Measurements from ENCODE around the gene TSPAN32. TPM values are rescaled to one million over a fixed set of nuclear protein-coding genes. Genes with fewer than 3 reads are reported as not detected.
A peak's percentile ranks its signal among the peaks of the same experiment; 100 is the strongest.

Gene TSPAN32
- total RNA-seq, 1 donor from 2014 or later = 12.5 TPM

DNA sequence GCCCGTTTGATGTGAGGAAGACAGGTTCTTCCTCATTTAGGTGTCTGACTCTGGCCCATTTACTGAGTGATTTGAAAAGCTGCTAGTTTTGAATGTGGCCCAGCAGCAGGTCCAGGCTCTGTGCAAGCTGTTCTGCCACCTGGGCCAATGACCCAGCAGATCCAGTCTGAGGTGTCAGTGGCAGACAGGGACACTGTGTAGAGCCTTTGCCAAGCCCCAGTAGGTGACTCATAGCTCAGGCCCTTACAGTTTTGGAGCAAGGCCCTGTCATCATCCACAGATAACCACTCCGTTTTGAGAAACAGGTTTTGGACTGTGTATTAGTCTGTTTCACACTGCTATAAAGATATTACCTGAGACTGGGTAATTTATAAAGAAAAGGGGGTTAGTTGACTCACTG lies 23.9 kb downstream of the TSPAN32 start:
- no peak for DNase-seq
- TF ChIP-seq, protein P1, sequence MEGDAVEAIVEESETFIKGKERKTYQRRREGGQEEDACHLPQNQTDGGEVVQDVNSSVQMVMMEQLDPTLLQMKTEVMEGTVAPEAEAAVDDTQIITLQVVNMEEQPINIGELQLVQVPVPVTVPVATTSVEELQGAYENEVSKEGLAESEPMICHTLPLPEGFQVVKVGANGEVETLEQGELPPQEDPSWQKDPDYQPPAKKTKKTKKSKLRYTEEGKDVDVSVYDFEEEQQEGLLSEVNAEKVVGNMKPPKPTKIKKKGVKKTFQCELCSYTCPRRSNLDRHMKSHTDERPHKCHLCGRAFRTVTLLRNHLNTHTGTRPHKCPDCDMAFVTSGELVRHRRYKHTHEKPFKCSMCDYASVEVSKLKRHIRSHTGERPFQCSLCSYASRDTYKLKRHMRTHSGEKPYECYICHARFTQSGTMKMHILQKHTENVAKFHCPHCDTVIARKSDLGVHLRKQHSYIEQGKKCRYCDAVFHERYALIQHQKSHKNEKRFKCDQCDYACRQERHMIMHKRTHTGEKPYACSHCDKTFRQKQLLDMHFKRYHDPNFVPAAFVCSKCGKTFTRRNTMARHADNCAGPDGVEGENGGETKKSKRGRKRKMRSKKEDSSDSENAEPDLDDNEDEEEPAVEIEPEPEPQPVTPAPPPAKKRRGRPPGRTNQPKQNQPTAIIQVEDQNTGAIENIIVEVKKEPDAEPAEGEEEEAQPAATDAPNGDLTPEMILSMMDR (IDR thresholded peaks at IDR 0.05) = no peak
- Histone ChIP-seq H3K4me3 (no peak overlapping the region), H3K27me3 (ENCODE audit: low read depth) (no peaks in the 10 kb centered on the region), H3K36me3 (no peaks in the 10 kb centered on the region), H3K9me3 (no peaks in the 10 kb centered on the region), H3K27ac (no peak overlapping the region), H3K4me1 (no peaks in the 10 kb centered on the region)
- intact Hi-C loops (cut with DNase I) = no loop called here
- peak; percentile 76 to 88 for ATAC-seq

GRCh38 chr11:2327032-2327431 lies 25.2 kb downstream of the TSPAN32 start:
- TF ChIP-seq, protein P1 (IDR thresholded peaks at IDR 0.05) = no peak
- Histone ChIP-seq H3K36me3 (no peaks in the 10 kb centered on the region), H3K27me3 (ENCODE audit: low read depth) (no peaks in the 10 kb centered on the region), H3K4me1 (no peaks in the 10 kb centered on the region), H3K4me3 (no peak overlapping the region), H3K27ac (no peak overlapping the region), H3K9me3 (no peaks in the 10 kb centered on the region)
- no peak for DNase-seq
- no peak for ATAC-seq
- intact Hi-C loops (cut with DNase I) = no loop called here

GRCh38 chr11:2328021-2328420 lies 26.2 kb downstream of the TSPAN32 start:
- Histone ChIP-seq H3K27ac (no peak overlapping the region), H3K9me3 (no peaks in the 10 kb centered on the region), H3K4me1 (no peaks in the 10 kb centered on the region), H3K27me3 (ENCODE audit: low read depth) (no peaks in the 10 kb centered on the region), H3K4me3 (no peak overlapping the region), H3K36me3 (no peaks in the 10 kb centered on the region)
- TF ChIP-seq, protein P1 (IDR thresholded peaks at IDR 0.05) = no peak
- DNase-seq (no peak), ATAC-seq (peak; percentile 28 to 33)
- intact Hi-C loops (cut with DNase I) = no loop called here

DNA sequence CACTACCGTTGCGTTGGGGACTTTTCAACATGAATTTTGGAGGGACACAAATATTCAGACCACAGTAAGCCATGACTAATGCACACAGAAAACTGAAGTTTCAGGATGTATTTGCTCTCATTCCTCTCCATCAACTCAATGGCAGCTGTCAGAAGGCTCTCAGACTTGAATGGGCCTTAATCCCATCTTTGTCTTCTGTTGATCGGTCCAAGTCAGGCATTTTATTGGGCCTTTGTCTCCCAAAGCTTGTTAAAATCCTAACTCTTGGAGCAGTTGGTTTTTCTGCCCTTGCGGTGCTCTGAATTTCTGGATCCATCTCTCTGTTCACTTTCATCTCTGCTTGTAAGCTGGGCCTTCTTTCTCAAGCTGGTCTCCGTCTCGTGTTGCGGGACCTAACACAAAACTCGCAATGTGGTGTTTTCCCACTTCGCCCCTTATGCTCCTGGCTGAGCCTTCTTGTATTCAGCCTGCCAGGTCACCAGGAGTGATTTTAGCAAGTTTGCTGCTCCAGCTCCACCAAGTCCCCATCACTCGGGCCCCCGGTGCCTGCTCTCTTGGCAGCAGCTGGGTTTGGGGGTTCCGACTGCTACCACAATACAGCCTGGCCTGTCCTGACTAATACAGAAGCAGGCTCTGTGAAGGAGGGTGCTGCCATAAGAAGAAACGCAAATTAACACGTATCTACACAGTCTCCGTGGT lies 27.0 kb downstream of the TSPAN32 start:
- H3K27me3 ChIP-seq (ENCODE audit: low read depth) = no peaks in the 10 kb centered on the region
- TF ChIP-seq, protein P1 (IDR thresholded peaks at IDR 0.05) = no peak
- DNase-seq (no peak), ATAC-seq (no peak)
- no peaks in the 10 kb centered on the region for H3K4me1 ChIP-seq
- intact Hi-C loops (cut with DNase I) = no loop called here
- H3K27ac ChIP-seq = no peak overlapping the region
- no peak overlapping the region for H3K4me3 ChIP-seq
- H3K36me3 ChIP-seq = no peaks in the 10 kb centered on the region
- no peaks in the 10 kb centered on the region for H3K9me3 ChIP-seq

DNA sequence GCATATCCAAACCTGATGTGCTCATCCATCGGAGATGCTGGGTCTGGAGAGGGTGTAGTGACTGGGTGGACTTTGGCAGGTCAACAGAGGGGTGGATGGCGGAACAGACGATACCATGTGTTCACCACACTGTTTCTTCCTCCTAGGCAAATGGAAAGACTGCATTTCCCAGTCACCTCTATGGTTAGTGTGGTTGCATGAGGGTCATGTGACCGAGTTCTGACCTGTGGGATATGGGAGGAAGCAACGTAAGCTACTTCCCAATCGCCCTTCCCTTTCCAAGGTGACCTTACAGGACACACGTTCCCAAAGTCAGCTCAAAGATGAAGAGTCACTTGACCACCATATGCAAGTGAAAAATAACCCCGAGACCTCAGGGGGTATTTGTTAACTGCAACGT lies 27.7 kb downstream of the TSPAN32 start:
- no peak overlapping the region for H3K27ac ChIP-seq
- no peaks in the 10 kb centered on the region for H3K4me1 ChIP-seq
- no peaks in the 10 kb centered on the region for H3K9me3 ChIP-seq
- intact Hi-C loops (cut with DNase I) = no loop called here
- DNase-seq (no peak), ATAC-seq (no peak)
- no peaks in the 10 kb centered on the region for H3K36me3 ChIP-seq
- H3K4me3 ChIP-seq = no peak overlapping the region
- TF ChIP-seq, protein P1 (IDR thresholded peaks at IDR 0.05) = no peak
- no peaks in the 10 kb centered on the region for H3K27me3 ChIP-seq (ENCODE audit: low read depth)
